Fibroblast of gingiva (primary cell): ENCODE results near the gene ARPC1A.
"Not testable (repeated sequence)": the region's sequence is repeated elsewhere in the genome, so short reads cannot be mapped to it uniquely, and the experiment has no call there.

Experiments
- DNase-seq: peaks from one replicate; pipeline ENCODE4 v3.0.0-alpha.2; 2011; ENCODE audit warnings: low read depth

Gene ARPC1A

DNA sequence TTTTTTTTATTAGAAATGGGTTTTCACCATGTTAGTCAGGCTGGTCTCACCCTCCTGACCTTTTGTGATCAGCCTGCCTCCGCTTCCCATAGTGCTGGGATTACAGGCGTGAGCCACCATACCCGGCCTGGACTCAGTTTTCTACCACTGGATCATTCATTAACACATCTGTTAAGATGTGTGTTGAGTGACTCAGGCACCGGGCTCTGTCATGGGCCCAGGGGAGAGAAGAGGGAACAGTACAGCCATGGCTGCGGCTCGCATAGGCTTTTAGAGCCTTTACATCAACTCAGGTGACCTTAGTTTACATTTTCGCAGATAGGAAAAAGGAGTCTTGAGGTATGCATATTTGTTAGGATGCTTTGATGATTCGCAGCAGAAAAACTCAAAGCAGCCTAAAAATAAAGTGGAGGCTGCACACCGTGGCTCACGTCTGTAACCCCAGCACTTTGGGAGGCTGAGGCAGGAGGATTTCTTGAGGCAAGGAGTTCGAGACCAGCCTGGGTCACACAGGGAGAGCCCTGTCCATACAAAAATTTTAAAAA is 45.8 kb downstream of the ARPC1A start:
- no peak for DNase-seq

DNA sequence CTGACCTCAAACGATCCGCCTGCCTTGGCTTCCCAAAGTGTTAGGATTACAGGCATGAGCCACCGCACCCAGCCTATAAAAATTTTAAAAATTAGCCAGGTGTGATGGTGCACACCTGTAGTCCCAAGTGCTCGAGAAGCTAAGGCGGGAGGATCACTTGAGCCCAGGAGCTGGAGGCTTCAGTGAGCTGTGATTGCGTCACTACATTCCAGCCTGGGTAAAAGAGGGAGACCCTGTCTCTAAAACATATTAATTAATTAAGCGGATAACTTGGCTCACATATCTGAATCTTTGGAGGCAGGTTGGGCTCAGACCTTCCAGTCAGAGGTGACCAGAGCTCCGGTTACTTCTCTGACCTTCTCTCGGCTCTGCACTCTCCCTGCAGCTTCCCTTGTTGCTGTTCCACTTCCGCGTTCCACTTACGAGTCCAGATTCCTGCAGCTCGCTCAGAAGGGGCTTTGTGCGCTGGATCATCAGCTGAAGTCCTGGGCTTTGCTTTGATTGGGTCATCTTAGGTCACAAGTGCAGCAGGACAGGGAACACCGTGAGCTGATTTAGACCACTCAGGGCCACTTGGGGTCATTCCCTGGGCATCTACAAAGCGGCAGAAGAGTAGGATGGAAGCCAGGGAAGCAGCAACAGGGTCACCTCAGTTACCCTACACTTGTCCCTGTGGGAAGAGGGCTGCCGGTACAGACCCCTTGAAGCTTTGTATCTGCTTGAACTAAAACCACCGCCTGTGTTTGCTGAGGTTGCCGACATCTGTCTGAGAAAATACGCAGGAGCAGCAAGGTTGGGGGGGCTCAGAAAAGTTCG is 46.8 kb downstream of the ARPC1A start:
- no peak for DNase-seq

DNA sequence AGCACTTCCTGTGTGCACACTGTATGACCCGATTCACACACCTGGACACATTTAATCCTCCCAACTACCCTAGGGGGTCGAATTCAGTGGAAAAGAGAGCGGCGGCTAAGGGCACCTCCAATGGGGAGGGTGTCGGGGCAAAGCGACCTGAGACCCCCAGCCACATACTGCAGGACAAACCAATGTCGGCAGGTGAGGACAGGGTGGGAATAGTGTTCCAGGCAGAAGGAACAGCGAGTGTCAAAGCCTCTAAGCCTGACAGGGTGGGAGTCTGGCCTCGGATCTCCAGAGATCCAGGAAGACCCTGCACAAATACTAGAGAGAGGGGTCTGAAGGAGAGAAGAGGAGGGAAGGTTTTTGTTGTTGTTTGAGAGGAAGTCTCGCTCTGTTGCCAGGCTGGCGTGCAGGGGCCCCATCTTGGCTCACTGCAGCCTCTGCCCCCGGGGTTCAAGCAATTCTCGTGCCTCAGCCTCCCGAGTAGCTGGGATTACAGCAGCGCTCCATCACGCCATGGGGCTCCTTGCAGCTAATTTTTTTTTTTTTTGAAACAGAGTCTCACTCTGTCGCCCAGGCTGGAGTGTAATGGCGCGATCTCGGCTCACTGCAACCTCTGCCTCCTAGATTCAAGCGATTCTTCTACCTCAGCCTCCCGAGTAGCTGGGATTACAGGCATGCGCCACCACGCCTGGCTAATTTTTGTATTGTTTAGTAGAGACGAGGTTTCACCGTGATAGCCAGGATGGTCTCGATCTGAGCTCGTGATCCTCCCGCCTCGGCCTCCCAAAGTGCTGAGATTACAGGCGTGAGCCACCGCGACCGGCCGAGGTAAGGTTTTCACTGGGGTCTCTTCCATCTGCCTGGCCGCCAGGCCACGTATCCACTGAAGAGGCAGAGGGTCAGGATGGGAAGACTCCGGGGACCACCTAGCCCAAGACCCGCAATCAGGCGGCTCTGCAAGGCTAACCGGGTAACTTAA is 47.7 kb downstream of the ARPC1A start:
- no peak for DNase-seq

DNA sequence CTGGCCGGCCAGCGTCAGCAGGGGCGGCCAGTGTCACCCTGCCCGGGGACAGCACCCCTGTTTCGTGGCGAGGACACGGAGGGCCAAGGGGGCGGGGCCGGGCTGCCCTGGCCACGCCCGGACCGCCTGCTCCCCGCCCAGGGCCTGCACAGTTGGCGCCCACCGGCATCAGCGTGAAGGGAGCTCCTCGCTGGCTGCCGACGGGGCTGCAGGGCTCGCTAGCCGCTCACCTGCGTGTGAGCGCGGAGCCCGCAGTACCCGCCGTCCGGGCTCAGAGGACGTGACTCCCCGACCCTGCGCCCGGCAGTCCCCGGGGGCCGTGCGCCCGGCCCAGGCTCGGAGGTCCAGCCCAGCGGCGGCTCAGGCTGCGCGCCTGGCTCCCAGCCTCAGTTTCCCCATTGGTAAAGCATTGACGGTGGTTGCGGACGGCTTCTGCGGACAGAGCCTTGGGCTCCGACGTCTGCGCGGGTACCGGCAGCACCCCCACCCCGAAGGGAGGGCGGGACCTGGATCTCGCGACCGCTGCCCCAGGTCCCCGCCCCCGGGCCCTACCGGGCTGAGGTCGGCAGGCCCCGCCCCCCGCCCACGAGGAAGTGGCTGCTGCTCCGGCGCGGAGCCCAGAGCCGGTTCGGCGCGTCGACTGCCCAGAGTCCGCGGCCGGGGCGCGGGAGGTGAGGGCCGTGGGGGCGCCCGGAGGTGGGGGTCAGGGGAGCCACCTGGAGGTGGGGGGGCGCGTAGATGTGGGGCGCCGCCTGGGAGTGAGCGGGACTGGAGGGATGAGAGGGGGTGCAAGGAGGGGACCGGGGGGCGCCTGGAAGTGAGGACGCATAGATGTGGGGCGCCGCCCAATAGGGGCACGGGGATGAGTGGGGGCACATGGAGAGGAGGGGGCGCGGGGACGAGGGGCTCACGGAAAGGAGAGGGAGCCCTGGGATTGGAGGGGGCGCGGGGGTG is 48.7 kb downstream of the ARPC1A start, which contains the start of gene ARPC1B:
ARPC1B (plus strand) TSS at position 620 of the 954 bp plus-strand sequence. CDS start 10,985 bp downstream, outside the sequence.
- DNase-seq: peak; percentile 71

DNA sequence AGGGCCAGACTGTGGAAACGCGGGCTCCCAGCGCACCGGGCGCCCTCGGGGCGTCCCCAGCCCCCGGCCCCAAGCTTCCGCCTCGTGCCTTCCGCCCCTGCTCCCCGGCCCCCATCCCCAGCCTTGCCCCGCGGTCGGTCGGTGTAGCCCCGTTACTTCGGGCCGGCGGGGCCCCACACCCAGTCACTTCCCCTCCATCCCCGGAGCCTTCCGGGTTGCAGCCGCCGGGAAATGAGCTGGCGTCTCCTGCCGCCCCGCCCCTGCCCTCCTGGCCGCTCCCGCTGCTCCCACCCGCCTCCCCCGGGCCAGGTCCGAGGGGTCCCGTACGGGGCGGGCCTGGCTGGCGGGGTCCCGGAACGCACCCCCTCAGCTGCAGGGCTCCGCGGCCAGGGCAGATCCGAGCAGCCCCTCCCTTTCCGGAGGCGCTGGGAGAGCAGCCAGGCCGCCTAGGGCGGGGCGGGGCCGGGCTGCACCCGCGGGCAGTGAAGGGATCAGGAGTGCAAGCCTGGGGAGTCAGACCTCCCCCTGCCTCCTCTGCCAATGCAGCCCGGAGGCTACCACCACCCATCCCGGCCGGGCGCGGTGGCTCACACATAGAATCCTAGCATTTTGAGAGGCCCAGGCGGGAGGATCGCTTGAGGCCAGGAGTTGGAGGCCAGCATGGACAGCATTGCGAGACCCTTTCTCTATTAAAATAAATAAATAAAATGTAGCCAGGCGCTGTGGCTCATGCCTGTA is 49.5 kb downstream of the ARPC1A start:
- DNase-seq: peak; percentile 76

DNA sequence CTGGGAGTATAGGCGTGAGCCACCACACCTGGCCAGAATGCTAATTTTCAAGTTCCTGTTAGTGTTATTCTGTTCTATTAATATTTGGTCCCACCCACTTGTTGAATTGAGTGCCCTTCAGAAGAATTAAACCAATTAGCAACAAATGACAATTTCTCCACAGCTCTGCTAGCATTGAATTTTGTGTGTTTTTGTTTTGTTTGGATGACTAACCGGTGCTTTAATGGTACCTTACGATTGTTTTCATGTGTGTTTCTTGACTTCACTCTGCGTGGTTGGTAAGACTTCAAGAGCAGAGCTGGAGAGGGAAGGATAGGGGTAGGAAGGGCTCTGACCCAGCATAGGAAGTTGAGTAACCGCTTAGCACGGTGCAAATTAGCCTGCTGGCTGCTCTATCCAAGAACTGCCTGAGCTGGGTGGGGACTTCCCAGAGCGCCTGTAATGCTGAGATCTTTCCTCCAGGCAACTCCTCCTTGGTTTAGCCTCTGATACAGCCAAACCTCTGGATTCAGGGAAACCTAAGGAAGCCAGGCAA is 53.4 kb downstream of the ARPC1A start:
- peak; percentile 96 for DNase-seq

DNA sequence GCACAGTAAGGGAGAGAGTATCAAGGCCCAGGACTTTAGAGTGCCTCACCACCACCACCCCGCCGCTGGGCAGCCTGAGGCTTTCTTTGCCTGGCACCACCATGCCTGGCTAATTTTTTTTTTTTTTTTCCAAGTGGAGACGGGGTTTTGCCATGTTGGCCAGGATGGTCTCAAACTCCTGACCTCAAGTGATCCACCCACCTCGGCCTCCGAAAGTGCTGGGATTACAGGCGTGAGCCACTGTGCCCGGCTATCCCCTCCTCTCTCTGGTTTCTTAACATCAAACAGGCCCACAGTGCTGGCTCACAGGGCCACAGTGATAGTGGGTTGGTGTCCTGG is 54.0 kb downstream of the ARPC1A start:
- not testable (repeated sequence) for DNase-seq

DNA sequence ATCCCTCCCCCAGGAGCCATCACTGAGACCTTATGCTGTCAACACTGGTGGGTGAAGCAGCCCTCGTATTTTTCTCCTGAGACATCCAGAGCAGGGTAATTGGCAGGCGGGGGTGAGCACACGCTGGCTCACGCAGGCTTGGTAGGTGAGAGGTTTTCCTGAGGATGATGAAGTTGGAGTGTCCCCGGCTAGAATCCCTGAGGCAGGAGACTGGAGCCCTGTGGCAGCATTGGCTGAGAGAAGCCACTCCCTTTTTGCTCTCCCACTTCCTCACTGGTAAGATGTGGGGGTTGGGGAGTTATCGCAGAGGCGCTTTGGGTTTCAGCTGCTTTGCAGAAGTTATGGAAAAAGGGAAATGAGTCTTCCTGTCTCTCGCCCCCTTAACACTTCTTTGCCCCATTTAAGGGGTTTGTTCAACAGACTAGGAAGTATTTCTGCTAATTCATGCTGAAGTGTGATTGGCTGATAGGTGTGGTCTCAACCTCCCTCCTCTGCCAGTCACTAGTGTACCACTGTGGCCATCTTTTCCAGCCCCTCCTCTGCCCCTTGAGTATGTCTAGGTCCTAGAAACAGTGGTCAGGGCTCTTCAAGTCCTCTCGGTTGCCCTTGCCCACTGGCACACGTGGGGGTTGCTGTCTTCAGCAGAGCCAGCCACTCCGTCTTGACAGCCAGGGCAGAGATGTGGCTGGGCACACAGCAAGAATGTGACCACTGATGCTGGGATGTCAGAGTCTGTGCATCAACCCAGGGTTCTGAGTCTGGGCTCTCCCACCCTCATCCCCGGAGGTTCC is 54.5 kb downstream of the ARPC1A start:
- DNase-seq: peak; percentile 59

DNA sequence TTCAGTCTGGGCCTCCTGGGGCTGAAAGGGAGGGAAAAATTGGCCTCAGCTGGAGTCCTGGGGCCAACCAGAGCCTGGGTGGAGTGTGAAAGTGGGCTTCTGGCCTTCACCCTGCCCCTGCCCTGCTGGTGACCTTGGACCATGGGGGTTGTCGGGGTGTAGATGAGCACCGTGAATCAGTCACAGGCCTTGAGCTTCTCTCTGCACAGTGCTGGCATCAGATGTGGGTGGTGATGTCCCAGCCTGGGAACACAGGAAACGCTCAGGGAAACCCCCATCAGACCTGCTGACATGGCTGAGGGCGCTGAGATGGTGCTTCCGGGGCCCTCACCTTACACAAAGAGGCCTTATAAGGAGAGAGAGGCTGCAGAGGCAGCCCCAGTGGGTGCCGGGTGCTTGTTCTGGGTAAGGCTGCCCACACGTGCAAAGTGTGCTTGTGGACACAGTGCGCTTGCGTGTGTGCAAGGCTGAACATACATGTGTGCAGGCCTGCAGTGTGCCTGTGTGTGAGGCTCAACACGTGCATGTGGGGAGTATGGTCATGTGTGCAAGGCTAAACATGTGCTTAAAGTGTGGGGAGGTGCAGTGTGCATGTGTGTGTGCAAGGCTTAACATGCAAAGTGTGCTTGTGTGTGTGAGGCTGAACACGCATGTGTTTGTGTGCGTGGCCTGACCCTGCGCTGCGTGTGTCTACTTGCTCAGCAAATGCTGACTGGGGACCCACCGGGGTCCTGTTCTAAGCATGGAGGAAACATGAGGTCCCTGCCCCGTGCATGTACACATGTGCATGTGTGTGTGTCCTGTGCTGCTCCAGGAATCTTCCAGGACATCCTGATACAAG is 55.3 kb downstream of the ARPC1A start:
- no peak for DNase-seq

DNA sequence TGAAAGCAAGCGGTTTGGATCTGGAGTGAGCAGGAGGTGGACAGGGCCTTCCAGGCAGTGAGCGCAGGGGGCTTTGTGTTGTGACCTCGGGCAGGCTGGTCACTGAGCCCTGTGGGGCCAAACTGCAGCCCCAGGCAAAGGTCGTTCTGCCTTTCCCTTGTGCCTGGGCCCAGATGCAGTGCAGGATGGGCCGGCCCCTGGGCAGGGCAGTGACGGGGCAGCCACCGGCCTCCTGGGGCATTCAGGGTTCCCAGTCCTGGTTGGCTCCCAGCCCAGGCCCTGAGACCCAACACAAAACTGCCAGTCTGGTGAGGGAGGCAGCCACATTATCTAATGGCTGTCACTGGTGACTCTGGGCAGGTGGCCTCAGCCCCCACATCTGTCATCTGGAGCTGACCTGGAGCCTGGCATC is 56.0 kb downstream of the ARPC1A start:
- DNase-seq: no peak

DNA sequence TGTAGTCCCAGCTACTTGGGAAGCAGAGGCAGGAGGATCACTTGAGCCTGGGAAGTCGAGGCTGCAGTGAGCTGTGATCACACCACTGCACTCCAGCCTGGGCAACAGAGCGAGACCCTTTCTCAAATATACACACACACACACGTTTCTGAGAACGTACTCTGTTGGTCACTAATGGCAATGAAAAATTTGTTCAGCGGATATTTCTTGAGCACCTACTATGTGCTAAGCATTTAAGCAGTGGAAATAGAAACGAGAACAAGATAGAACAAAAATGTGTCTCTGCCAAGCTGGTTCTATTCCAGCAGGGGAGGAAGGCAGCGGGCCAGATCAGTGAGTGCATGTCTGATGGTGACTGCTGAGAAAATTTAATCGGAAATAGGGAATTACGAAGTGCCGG is 57.5 kb downstream of the ARPC1A start:
- no peak for DNase-seq

DNA sequence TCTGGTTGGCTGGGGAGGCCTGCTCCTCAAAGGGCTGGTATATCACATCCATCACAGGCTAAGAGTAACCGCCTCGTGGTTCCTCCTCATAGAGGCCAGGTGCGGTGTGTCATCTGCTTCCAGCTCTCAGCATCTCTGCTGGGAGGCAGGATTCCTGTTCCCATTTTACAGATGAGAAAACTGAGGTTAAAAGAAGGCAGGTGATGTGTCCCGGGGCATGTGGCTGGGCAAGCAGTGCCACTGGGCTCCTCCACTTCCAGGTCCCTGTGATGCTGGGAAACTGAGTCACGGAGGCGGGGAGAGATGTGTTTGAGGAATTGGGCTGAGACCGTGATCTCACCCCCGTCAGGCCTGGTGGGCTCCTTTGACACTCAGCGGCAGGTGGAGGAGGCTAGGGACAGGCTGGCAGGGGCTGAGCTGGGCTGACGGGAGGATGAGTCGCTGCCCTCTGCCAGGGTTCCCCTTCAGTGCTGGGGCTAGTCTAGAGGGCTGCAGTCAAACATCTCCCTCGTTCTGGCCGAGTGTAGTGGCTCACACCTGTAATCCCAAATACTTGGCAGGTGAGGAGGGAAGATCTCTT is 58.2 kb downstream of the ARPC1A start:
- no peak for DNase-seq

DNA sequence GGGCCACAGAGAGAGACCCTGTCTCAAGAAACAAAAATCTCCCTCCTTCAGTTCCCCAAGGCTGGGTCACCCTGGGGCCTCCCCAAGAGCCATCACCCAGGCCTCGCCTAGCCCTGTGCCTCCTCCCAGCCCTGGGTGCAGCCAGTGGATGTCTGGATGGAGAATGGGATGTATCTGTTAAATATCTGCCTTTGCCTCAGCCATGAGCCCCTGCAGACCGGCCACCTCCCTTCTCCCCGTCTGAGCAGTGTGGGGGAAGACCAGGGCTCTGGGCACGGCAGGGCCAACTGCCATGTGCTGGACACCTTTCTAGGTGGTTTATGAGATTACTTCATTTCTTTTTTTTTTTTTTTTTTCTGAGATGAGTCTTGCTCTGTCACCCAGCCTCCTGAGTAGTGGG is 58.8 kb downstream of the ARPC1A start:
- DNase-seq: no peak

DNA sequence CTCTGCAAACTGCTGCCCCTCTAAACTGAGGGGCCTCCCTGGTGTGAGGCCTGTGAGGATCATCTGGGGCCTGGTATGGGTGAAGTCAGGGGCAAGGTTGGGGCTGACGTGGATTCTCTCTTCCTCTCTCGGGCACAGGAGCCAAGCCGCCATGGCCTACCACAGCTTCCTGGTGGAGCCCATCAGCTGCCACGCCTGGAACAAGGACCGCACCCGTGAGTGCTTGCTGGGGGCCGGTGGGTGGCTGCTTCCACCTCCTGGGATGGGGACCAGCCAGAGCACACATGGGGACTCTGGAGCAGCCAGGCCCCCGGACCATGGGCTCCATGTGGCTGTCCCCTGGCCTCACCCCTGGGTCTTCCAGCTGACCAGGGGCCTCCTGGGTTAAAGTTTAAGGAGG is 59.9 kb downstream of the ARPC1A start:
- no peak for DNase-seq

DNA sequence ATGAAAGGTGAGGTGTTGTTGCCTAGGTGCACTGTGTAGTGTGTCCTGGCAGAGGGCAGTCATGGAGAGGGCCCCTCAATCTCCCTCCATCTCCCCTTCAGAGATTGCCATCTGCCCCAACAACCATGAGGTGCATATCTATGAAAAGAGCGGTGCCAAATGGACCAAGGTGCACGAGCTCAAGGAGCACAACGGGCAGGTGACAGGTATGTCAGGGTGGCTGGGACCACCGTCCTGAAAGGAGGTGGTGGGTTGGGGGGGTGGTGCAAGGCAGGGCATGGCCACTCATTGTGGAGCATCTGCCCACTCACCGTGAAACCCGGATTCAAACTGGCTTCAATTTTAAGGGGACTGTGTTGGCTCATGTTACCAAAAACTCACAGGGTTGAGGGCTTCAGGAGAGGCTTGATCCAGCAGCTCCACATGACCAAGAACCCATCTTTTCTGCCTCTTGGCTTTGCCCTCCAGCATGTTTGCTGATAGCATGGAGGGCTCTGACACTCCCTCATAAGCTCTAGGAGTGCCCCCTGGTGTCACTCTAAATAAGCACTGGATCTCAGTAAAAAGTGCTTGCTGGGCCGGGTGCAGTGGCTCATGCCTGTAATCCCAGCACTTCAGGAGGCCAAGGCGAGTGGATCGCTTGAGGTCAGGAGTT is 61.0 kb downstream of the ARPC1A start:
- DNase-seq: no peak

DNA sequence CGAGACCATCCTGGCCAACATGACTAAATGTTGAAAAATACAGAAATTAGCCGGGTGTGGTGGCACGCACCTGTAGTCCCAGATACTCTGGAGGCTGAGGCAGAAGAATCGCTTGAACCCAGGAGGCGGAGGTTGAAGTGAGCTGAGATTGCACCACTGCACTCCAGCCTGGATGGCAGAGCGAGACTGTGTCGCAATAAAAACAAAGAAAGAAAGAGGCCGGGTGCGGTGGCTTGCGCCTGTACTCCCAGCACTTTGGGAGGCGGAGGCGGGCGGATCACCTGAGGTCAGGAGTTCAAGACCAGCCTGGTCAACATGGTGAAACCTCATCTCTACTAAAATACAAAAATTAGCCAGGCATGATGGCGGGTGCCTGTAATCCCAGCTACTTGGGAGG is 61.5 kb downstream of the ARPC1A start:
- DNase-seq: not testable (repeated sequence)

DNA sequence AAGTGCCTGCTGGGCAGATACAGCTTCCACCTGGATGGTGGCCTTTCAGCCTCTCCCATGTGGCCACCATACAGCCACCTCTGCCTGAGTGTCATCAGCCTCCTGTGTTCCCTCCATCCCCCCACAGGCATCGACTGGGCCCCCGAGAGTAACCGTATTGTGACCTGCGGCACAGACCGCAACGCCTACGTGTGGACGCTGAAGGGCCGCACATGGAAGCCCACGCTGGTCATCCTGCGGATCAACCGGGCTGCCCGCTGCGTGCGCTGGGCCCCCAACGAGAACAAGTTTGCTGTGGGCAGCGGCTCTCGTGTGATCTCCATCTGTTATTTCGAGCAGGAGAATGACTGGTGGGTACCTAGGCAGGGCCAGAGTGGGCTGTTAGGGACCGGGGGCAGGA is 62.2 kb downstream of the ARPC1A start:
- no peak for DNase-seq

DNA sequence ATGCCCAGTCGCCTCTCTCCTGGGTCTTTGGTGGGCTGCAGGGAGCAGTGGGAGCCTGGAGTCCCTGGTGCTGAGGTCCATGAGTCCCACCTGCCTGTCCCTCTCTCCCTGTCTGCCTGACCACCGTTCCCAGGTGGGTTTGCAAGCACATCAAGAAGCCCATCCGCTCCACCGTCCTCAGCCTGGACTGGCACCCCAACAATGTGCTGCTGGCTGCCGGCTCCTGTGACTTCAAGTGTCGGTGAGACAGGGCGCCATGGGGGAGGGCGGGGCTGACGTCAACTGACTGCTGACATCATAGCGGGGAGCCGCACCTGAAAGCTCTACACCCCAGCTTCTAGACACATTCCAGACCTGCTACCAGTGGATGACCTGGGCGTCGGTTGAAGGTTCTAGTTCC is 64.1 kb downstream of the ARPC1A start:
- no peak for DNase-seq
